Activated CD4-positive, alpha-beta T cell treated with anti-CD3 and anti-CD28 coated beads, Interleukin-2, amount 50 U/mL, for 16 hours (primary cell): ENCODE data around the gene UBE2V1.
"Not testable (repeated sequence)": the region's sequence is repeated elsewhere in the genome, so short reads cannot be mapped to it uniquely, and the experiment has no call there.

Experiments
- DNase-seq: peaks from one replicate; pipeline ENCODE4 v3.0.0-alpha.2; 2020

The UBE2V1 gene

GRCh38 chr20:50113420-50114224 lies 672 bp upstream of the UBE2V1 start:
- DNase-seq: no peak

- no peak for DNase-seq
Observed at GRCh38 chr20:50111829-50112495, 988 bp downstream of the UBE2V1 start.

DNA sequence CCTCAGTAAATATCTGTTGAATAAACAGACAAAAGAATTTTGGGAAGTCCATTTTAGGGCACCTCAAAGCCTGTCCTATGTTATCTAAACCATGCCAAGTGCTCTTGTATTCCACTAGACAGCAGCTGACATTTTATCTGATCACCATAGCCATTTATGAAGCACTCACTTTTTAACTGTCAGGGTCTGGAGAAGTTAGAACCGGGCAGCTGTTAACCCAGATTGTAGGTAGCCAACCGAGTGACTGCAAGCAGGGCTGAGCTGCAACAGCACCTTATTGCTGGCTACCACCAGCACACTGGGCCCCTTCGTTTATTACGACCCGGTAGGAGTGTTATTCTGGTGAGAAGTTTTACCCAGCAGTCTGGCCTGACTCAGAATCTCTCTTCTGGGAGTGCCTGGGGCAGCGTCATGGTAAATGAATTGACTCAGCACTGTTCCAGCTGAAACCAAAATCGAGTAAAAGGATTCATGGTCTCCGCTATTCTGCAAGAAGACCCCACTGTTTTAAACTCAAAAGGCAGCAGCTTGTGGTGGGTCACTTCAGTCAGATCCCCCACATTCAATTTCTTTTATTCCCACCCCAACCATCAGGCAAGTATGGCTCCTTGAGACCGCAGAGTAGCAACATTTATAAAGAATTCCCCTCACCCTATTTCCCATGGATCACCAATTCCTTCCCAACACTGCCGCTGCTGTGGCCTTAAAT lies 1.7 kb downstream of the UBE2V1 start:
- peak; percentile 87 for DNase-seq

GRCh38 chr20:50110141-50111047 lies 2.6 kb downstream of the UBE2V1 start:
- peak; percentile 85 for DNase-seq

- no peak for DNase-seq
Observed at GRCh38 chr20:50108556-50109235, 4.3 kb downstream of the UBE2V1 start.

DNA sequence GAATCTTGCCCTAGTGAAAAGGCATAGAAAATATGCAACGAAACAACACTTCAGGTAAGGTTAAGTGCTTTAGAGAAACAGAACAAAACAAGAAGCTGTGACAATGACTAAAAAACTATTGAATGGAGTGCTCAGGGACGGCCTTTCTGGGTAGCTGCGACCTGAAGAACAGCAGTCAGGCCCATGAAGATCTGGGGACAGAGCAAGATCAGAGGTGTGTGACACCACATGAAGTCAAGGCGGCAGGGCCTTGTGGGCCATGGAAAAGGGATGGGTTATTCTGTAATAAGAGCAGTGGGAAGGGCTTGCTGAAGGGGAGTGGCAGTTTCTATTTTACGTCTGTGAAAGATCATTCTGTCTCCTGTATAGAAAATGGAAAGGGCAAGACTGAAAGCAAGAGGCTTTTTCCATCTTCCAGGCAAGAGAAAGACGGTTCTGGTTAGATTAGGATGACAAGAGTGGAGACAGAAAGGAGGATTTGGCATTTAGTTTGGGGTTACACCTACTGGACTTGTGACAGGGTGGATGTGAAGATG lies 5.1 kb downstream of the UBE2V1 start:
- DNase-seq: no peak

DNA sequence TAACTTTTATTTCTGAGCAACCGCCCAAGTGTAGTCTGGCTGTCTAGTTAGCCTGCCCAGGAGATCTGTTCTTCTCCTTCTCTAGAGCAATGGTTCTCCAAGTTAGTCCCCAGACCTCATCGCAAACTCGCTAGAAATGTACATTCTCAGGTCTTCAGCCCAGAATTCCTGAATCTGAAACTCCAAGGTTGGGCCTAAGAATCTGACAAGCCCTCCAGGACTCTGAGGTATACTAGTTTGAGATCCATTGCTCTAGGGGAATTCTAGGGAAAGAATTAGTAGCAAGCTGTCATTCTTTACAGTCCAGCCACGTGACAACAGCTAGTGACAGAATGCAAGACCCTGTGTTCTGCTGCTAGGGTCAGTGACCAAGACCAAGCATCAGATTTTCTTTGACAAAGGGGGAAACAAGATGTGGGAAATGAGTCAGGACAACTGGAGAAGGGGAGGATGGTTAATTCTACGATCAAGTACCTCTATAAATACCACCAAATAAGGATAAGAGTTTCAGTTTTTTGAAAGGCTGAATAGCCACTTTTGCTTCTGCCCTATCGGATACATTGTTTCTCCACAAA lies 5.8 kb downstream of the UBE2V1 start:
- no peak for DNase-seq

- not testable (repeated sequence) for DNase-seq
Observed at GRCh38 chr20:50106669-50107068, 6.3 kb downstream of the UBE2V1 start.

DNA sequence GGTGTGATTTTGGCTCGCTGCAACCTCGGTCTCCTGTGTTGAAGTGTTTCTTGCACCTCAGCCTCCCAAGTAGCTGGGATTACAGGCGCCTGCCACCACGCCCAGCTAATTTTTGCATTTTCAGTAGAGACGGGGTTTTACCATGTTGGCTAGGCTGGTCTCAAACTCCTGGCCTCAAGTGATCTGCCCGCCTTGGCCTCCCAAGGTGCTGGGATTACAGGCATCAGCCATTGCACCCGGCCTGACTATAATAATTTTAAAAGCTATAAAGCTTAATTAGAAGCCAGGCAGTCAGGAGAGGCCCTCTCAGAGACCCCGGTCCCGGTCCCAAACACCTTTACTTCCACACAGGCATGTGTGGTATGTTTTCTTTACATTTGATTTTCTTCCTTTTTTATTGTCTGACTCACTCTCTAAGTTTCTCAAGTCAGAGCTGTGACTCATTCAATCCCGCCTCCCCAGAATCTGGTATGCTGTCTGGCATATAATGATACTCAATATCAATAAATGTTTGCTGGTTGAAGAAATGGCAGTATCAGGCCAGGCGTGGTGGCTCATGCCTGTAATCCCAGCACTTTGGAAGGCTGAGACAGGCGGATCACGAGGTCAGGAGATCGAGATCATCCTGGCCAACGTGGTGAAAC lies 9.4 kb downstream of the UBE2V1 start:
- not testable (repeated sequence) for DNase-seq

- DNase-seq: not testable (repeated sequence)
Observed at GRCh38 chr20:50102551-50102950, 10.4 kb downstream of the UBE2V1 start.

GRCh38 chr20:50101887-50102286 lies 11.1 kb downstream of the UBE2V1 start:
- DNase-seq: no peak

DNA sequence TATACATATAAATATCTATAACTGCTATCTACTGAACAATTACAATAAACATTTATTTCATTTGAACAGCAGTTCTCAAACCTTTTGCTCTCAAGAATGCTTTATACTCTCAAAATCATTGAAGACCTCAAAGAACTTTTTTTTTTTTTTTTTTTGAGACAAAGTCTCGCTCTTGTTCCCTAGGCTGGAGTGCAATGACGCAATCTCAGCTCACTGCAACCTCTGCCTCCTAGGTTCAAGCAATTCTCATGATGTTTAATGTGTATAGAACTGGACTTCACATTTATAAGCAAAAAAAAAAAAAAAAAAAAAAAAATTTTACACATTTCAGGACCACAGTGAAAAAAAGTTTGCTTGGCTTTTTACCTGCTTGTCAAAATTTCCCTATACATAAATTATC lies 11.7 kb downstream of the UBE2V1 start:
- DNase-seq: no peak

DNA sequence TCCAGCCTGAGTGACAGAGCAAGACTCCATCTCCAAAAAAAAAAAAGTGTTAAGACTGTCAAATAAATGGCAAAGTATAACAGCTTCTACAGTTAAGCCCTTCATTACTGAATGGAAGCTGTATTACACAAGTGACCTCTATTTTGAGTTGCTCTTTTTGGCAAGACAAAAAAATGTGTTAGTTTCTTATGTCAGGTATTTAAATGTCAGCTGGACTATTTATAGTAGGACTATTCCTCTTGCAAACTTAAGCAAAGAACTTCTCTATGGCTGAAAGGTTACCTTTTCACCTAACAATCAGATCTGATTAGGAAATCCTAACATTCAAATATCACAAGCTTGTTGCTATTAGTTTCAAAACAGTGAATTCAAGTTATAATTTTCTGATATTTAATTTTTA lies 12.4 kb downstream of the UBE2V1 start:
- no peak for DNase-seq

DNA sequence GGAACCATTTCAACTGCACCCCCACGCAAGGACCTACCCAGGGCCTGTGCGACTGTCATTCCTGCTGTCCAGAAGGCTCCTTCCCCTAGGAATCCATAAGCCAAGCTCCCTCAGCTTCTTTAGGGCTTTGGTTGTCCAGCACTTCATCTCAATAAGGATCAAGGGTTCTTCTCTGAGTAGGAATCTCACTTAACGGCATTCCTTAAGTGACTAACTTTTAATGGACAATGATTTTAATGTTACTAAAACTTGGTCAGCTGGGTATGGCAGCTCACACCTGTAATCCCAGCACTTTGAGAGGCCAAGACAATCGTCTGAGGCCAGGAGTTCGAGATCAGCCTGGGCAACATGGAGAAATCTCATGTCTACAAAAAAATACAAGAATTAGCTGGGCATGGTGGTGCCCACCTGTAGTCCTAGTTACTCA lies 13.4 kb downstream of the UBE2V1 start:
- DNase-seq: no peak

- DNase-seq: no peak
Observed at GRCh38 chr20:50099113-50099512, 13.8 kb downstream of the UBE2V1 start.

DNA sequence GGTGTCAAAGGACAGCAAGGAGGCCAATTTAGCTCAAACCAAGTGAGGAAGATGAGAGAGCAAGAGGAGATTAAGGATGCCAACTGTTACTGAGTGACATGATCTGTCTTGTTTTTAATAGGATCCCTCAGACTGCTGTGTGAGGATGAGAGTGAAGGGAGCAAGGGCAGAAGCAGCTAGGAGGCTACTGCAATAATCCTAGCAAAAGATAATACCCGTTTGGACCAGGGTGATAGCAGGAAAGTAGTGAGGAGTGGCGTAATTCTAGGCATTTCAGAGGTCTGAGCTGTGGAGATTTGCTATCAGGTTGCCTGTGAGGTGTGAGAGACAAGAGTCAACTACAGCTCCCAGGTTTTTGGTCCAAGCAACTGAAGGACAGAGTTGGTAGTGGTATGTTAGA lies 14.7 kb downstream of the UBE2V1 start:
- no peak for DNase-seq

GRCh38 chr20:50097843-50098242 lies 15.1 kb downstream of the UBE2V1 start:
- DNase-seq: no peak

GRCh38 chr20:50096237-50096636 lies 16.7 kb downstream of the UBE2V1 start:
- DNase-seq: no peak

DNA sequence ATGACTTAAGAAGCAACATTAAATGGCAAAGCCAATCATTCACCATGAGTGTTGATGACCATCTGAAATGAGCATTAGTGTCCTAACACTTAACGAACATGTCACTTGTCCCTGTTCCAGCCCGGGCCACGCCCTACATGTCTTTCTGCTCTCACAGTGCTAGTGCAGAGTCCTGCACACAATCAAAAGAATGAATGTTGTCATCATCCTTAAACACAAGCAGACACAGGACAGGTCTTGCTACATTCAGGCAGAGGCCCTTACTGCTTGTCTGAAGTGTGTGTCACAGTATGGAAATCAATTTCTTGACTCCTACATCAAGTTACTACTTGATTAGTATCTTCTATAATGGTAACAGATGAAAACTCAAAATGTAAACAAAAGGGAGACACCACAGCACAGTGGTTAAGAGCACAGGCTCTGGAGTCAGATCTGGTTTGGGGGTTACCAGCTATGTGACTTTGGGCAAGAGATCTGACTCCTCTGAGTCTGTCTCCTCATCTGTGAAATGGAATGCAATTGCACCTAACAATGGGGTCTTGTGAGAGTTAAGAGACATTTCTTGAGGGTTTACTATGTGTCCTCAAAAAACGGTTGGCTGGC lies 17.4 kb downstream of the UBE2V1 start:
- no peak for DNase-seq

DNA sequence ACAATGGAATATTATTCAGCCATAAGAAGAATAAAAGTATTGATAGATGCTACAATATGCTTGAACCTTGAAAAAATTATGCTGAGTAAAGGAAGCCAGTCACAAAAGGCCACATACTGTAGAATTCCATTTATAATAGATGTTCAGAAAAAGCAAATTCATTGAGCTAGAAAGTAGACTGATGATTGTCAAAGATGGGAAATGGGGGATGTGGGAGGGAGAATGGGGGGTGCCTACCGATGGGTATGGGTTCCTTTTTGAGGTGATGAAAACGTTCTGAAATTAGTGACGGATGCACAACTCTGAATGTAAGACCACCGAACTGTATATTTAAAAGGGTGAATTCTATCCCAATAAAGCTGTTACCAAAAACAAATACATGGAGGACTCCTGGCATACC lies 18.4 kb downstream of the UBE2V1 start:
- DNase-seq: no peak
